ENCODE results near the gene TGFBRAP1.
A peak's percentile ranks its signal among the peaks of the same experiment; 100 is the strongest.

Gene TGFBRAP1

DNA sequence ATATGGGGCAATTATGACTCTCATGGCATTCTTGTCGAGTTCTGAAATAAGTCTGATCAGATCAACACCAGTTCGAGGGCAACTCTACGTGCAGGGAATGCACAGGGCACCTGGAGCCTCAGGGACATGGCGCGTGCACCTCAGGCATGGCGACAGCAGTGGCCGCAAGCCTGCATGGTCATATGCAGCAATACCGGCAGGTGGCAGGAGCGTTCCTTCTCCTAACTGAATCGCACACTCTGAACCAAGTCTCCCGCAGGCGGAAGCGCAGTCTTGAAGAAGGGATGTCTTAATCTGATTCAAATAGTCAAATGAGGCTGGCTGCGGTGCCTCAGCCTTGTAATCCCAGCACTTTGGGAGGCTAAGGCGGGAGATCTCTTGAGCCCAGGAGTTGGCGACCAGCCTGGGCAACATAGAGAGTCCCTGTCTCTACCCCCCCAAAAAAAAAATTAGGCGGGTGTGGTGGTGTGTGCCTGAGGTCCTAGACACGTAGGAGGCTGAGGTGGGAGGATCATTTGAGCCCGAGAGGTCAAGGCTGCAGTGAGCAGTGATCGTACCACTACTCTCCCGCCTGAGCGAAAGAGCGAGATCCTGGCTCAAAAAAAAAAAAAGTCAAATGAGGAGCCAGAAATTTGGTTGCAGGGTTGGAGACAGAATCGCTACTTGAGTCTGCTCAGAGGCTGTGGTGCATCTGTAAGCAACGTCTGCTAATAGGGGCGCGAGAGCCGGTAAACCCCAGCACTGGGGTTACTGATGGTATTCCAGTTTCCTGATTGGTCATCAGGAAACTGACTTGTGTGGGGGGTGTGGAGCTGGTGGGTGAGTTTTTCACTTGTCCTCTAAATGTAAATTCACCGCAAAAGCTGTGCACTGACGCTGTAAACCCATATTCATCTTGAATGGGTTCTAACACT lies 40.5 kb upstream of the TGFBRAP1 start:
- Histone ChIP-seq H3K27me3 (ENCODE audit: insufficient read depth, low read depth) (no peaks in the 10 kb centered on the region), H3K36me3 (ENCODE audit: insufficient read depth) (no peaks in the 10 kb centered on the region), H3K4me2 (no peak overlapping the region), H4K20me1 (ENCODE audit: insufficient read depth) (no peaks in the 10 kb centered on the region), H3K9ac (no peak overlapping the region), H3K4me3 (IDR thresholded peaks at IDR 0.05; ENCODE audit: insufficient read depth, low read depth, low read length) (no peak overlapping the region), H2AFZ (ENCODE audit: low read depth) (no peak overlapping the region), H3K4me1 (ENCODE audit: low read depth, poor library complexity, severe bottlenecking) (no peaks in the 10 kb centered on the region), H3K27ac (no peak overlapping the region), H3K79me2 (ENCODE audit: insufficient read depth, low read depth) (no peaks in the 10 kb centered on the region)
- TF ChIP-seq, protein P1, sequence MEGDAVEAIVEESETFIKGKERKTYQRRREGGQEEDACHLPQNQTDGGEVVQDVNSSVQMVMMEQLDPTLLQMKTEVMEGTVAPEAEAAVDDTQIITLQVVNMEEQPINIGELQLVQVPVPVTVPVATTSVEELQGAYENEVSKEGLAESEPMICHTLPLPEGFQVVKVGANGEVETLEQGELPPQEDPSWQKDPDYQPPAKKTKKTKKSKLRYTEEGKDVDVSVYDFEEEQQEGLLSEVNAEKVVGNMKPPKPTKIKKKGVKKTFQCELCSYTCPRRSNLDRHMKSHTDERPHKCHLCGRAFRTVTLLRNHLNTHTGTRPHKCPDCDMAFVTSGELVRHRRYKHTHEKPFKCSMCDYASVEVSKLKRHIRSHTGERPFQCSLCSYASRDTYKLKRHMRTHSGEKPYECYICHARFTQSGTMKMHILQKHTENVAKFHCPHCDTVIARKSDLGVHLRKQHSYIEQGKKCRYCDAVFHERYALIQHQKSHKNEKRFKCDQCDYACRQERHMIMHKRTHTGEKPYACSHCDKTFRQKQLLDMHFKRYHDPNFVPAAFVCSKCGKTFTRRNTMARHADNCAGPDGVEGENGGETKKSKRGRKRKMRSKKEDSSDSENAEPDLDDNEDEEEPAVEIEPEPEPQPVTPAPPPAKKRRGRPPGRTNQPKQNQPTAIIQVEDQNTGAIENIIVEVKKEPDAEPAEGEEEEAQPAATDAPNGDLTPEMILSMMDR (conservative IDR thresholded peaks at IDR 0.05; ENCODE audit: low read depth, low read length) = peak; percentile 55; the same call in 1 of the 2 replicates

DNA sequence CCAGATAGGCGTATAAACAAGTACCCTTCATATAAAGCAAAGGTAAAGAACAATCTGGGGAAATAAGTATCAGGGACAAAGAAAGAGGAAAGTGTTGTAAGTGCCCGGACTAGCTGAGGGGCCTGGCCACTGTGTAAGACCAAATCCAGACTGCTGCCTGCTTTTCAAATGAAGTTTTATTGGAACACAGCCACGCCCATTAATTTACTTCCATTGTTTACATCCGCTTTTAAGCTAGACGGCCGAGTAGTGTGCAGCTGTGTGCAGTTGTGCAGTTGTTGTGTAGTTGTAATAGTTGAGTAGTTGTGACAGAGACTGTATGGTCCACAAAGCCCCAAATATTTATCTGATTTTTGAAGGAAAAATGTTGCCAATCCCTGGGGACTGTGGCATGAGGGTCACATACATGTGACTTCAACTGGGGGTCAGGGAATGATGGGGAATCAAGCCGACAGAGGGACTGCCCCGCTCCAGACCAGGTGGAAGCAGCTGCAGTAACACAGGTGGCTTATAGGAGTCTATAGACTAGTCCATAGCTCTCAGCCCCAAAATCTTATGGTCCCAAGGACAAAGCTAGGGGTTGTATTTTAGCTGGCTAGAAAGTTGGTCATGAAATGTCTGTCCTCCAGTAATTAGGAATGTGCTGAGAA lies 39.3 kb upstream of the TGFBRAP1 start:
- Histone ChIP-seq H3K27ac (no peak overlapping the region), H3K4me3 (IDR thresholded peaks at IDR 0.05; ENCODE audit: insufficient read depth, low read depth, low read length) (no peak overlapping the region), H4K20me1 (ENCODE audit: insufficient read depth) (no peaks in the 10 kb centered on the region), H3K27me3 (ENCODE audit: insufficient read depth, low read depth) (no peaks in the 10 kb centered on the region), H3K9ac (no peak overlapping the region), H3K4me1 (ENCODE audit: low read depth, poor library complexity, severe bottlenecking) (no peaks in the 10 kb centered on the region), H3K36me3 (ENCODE audit: insufficient read depth) (no peaks in the 10 kb centered on the region), H3K4me2 (no peak overlapping the region), H2AFZ (ENCODE audit: low read depth) (no peak overlapping the region), H3K79me2 (ENCODE audit: insufficient read depth, low read depth) (no peaks in the 10 kb centered on the region)
- TF ChIP-seq, protein P1 (conservative IDR thresholded peaks at IDR 0.05; ENCODE audit: low read depth, low read length) = no peak

DNA sequence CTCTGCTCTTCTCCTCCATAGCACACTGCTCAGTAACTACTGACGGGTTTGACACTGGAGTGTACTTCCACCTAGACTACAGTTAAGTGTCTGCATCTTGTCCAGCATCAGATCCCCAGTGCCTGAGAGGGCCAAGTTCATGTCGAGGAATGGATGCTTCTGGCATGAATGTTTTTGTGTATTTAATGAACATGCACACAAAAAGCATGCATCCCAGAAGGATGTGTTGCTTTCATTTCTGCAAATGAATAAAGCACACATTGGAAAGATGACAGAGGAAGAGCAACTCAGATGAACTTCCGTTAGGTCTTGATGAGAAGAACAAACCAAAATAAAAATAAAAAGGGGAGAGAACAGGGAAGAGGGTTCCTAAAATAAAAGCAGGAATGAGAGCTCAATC lies 35.7 kb upstream of the TGFBRAP1 start:
- Histone ChIP-seq H2AFZ (ENCODE audit: low read depth) (no peak overlapping the region), H3K27ac (no peak overlapping the region), H3K4me2 (no peak overlapping the region), H4K20me1 (ENCODE audit: insufficient read depth) (no peaks in the 10 kb centered on the region), H3K4me3 (IDR thresholded peaks at IDR 0.05; ENCODE audit: insufficient read depth, low read depth, low read length) (no peak overlapping the region), H3K9ac (no peak overlapping the region), H3K79me2 (ENCODE audit: insufficient read depth, low read depth) (no peaks in the 10 kb centered on the region), H3K36me3 (ENCODE audit: insufficient read depth) (no peaks in the 10 kb centered on the region), H3K4me1 (ENCODE audit: low read depth, poor library complexity, severe bottlenecking) (no peaks in the 10 kb centered on the region), H3K27me3 (ENCODE audit: insufficient read depth, low read depth) (no peaks in the 10 kb centered on the region)
- TF ChIP-seq, protein P1 (conservative IDR thresholded peaks at IDR 0.05; ENCODE audit: low read depth, low read length) = no peak

DNA sequence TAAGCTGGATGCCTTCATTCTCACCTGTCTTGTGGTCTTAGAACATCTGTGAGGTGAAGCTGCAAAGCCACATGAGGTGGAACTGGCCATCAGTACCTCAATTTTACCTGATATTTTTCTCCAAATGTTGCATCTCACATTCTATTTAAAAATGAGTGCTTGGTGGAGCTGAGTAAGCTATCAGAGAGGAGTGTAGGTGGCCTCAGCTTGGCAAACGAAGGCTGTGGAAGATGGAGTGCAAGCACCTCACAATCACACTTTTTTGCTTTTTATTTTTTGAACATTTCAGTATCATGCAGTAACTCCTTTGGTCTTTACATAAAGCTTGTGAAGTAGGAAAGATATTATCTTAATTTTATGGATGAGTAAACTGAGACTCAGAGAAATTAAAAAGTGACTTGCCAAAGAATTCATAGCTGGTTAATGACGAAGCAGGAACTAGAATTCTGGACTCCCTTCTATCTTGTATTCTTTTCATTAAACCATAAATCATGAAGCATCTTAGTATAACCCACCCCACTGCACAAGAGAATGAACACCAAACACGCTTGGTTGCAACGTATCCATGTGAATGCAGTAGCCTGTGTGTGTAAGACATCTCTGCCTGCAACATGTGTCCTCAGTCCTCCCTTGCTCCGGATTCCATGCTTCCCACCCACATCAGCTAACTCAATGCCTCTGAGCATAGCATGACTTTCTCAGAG lies 35.1 kb upstream of the TGFBRAP1 start:
- Histone ChIP-seq H3K27ac (no peak overlapping the region), H3K4me1 (ENCODE audit: low read depth, poor library complexity, severe bottlenecking) (no peaks in the 10 kb centered on the region), H3K27me3 (ENCODE audit: insufficient read depth, low read depth) (no peaks in the 10 kb centered on the region), H3K4me2 (no peak overlapping the region), H2AFZ (ENCODE audit: low read depth) (no peak overlapping the region), H4K20me1 (ENCODE audit: insufficient read depth) (no peaks in the 10 kb centered on the region), H3K36me3 (ENCODE audit: insufficient read depth) (no peaks in the 10 kb centered on the region), H3K4me3 (IDR thresholded peaks at IDR 0.05; ENCODE audit: insufficient read depth, low read depth, low read length) (no peak overlapping the region), H3K9ac (no peak overlapping the region), H3K79me2 (ENCODE audit: insufficient read depth, low read depth) (no peaks in the 10 kb centered on the region)
- TF ChIP-seq, protein P1 (conservative IDR thresholded peaks at IDR 0.05; ENCODE audit: low read depth, low read length) = no peak
